Measurements from ENCODE around the gene HSPA1B.

DNA sequence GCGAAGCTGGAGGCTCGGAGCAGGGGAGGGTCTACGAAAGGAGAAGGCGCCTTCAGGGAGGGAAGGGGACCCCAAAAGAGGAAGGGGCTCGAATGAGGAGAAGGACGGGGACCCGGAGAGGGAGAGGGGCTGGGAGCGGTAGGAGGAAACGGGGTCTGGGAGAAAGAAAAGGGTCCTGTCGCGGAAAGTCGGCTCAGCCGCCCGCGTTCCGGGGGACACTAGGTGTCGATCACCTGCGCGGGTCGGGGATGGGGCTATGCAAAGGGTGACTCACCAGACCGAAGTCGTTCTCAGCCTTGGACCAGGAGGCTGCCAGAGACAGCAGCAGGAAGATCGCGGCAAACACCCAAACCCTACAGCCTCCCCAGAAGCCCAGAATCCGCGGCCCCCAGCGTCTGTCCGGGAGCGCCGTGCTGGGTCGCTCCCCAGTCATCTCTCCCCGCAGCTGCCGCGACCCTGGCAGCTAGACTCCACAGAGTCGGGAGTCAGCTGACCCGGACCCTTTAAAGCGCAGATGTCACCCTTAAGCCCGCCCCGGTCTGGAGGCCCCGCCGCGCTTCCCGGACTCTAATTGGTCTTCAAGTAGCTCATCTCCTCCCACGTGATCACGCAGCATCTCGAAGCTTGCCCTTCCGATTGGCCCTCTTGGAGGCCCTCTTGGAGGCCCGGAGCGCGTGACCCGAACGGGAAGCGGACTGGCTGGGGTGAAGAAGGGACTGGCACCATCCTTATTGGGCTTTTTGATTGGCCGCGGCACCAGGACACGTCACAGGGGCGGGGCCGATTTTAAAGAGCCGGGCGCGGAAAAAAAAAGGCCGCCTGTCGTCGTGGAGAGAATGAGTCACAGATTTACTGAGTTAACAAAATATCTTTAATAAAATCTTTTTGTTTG lies 35.1 kb downstream of the HSPA1B start, which contains the start of gene NEU1:
- TF ChIP-seq, protein P1, sequence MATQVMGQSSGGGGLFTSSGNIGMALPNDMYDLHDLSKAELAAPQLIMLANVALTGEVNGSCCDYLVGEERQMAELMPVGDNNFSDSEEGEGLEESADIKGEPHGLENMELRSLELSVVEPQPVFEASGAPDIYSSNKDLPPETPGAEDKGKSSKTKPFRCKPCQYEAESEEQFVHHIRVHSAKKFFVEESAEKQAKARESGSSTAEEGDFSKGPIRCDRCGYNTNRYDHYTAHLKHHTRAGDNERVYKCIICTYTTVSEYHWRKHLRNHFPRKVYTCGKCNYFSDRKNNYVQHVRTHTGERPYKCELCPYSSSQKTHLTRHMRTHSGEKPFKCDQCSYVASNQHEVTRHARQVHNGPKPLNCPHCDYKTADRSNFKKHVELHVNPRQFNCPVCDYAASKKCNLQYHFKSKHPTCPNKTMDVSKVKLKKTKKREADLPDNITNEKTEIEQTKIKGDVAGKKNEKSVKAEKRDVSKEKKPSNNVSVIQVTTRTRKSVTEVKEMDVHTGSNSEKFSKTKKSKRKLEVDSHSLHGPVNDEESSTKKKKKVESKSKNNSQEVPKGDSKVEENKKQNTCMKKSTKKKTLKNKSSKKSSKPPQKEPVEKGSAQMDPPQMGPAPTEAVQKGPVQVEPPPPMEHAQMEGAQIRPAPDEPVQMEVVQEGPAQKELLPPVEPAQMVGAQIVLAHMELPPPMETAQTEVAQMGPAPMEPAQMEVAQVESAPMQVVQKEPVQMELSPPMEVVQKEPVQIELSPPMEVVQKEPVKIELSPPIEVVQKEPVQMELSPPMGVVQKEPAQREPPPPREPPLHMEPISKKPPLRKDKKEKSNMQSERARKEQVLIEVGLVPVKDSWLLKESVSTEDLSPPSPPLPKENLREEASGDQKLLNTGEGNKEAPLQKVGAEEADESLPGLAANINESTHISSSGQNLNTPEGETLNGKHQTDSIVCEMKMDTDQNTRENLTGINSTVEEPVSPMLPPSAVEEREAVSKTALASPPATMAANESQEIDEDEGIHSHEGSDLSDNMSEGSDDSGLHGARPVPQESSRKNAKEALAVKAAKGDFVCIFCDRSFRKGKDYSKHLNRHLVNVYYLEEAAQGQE (IDR thresholded peaks at IDR 0.05; ENCODE audit: low read depth, low read length): no peak
- TF ChIP-seq RXRA (IDR thresholded peaks at IDR 0.05; ENCODE audit: borderline replicate concordance, low read depth) (no peak), EP300 (IDR thresholded peaks at IDR 0.05; ENCODE audit: borderline replicate concordance in 1 of 2, low read depth in 1 of 2, low read length in 1 of 2) (0 out of 4 replicates have a peak, but pooled peaks of 1 of the 2 experiments have one; percentile 12)
- TF ChIP-seq, protein P2, sequence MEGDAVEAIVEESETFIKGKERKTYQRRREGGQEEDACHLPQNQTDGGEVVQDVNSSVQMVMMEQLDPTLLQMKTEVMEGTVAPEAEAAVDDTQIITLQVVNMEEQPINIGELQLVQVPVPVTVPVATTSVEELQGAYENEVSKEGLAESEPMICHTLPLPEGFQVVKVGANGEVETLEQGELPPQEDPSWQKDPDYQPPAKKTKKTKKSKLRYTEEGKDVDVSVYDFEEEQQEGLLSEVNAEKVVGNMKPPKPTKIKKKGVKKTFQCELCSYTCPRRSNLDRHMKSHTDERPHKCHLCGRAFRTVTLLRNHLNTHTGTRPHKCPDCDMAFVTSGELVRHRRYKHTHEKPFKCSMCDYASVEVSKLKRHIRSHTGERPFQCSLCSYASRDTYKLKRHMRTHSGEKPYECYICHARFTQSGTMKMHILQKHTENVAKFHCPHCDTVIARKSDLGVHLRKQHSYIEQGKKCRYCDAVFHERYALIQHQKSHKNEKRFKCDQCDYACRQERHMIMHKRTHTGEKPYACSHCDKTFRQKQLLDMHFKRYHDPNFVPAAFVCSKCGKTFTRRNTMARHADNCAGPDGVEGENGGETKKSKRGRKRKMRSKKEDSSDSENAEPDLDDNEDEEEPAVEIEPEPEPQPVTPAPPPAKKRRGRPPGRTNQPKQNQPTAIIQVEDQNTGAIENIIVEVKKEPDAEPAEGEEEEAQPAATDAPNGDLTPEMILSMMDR (IDR thresholded peaks at IDR 0.05): no peak
- TF ChIP-seq, protein P3, sequence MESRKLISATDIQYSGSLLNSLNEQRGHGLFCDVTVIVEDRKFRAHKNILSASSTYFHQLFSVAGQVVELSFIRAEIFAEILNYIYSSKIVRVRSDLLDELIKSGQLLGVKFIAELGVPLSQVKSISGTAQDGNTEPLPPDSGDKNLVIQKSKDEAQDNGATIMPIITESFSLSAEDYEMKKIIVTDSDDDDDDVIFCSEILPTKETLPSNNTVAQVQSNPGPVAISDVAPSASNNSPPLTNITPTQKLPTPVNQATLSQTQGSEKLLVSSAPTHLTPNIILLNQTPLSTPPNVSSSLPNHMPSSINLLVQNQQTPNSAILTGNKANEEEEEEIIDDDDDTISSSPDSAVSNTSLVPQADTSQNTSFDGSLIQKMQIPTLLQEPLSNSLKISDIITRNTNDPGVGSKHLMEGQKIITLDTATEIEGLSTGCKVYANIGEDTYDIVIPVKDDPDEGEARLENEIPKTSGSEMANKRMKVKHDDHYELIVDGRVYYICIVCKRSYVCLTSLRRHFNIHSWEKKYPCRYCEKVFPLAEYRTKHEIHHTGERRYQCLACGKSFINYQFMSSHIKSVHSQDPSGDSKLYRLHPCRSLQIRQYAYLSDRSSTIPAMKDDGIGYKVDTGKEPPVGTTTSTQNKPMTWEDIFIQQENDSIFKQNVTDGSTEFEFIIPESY (IDR thresholded peaks at IDR 0.05; ENCODE audit: borderline replicate concordance, low read depth): no peak
- TF ChIP-seq, protein P4, sequence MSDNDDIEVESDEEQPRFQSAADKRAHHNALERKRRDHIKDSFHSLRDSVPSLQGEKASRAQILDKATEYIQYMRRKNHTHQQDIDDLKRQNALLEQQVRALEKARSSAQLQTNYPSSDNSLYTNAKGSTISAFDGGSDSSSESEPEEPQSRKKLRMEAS (IDR thresholded peaks at IDR 0.05; ENCODE audit: low read depth): peak; percentile 69; the same call in 1 of the 2 replicates
